ENCODE measurements around the gene MYRF. TPM values are rescaled to one million over a fixed set of nuclear protein-coding genes. Genes with fewer than 3 reads are reported as not detected.

Gene MYRF
- total RNA-seq, 3 donors from 2014 or later (not counting 1 experiment from before 2014, with no cell fraction given): 4.9 to 15.3 (median 7.3) TPM

GRCh38 chr11:61763930-61764605, 11.6 kb downstream of the MYRF start:
- H3K9me3 Mint-ChIP-seq: no peaks in the 10 kb centered on the region
- Histone ChIP-seq H3K4me1 (ENCODE audit: control insufficient read depth, insufficient read depth, low read length) (no peaks in the 10 kb centered on the region), H3K4me3 (ENCODE audit: low read length) (no peak overlapping the region), H3K9me3 (ENCODE audit: control insufficient read depth, insufficient read depth, low read length) (no peaks in the 10 kb centered on the region), H3K27me3 (ENCODE audit: control insufficient read depth, insufficient read depth, low read length) (no peaks in the 10 kb centered on the region), H3K36me3 (ENCODE audit: control insufficient read depth, insufficient read depth, low read length) (no peaks in the 10 kb centered on the region), H3K27ac (ENCODE audit: low read length) (no peak overlapping the region)
- intact Hi-C loops (cut with micrococcal nuclease): no loop called here
- H3K4me1 Mint-ChIP-seq: peaks cover 0 to 5% of the 10 kb centered on the region in 2 donors
- no peak overlapping the region for H3K4me3 Mint-ChIP-seq
- H3K36me3 Mint-ChIP-seq: no peaks in the 10 kb centered on the region
- 91% methylated on average over 23 of the region's 23 CpGs for WGBS (ENCODE audit: insufficient coverage)
- ATAC-seq (no peak), DNase-seq (no peak)
- no peak for TF ChIP-seq CTCF (IDR thresholded peaks at IDR 0.05)
- H3K27me3 Mint-ChIP-seq (ENCODE audit: low read depth in 2 of 2): peaks cover 0 to 3% of the 10 kb centered on the region in 2 donors
- no peak overlapping the region for H3K27ac Mint-ChIP-seq

DNA sequence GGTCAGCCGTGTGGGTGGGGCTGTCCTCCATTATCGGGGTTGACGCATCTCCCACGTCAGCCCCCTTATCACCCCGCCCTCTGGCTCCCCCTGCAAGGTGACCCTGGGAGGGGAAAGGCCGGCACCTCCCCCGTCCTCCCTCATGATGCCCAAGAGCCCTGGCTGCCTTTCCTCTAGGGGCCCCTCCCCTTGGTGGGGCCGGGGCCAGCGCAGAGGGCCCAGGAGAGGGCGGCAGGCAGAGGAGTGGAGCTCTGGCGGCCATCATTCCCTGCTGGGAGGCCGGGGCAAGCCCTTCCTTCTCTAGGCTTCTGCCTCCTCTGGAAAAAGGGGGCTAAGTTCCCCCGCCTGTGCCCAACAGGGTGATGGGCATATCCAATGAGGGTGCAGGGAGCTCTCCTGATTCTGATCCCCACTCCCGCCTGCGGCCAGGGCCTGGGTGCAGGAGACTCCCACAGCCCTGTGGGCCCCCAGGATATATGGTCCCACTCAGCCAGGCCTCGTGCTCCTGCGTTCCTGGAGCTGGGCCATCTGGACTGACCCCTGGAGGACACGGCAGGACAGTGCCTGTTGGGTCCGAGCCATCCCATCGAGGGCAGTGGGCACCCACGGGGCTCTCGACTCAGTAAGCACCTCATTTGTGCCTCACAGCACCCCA, 12.3 kb downstream of the MYRF start:
- ATAC-seq (no peak), DNase-seq (no peak)
- no peak overlapping the region for H3K4me3 Mint-ChIP-seq
- TF ChIP-seq CTCF (IDR thresholded peaks at IDR 0.05): no peak
- intact Hi-C loops (cut with micrococcal nuclease): no loop called here
- H3K27me3 Mint-ChIP-seq (ENCODE audit: low read depth in 2 of 2): peaks cover 0 to 3% of the 10 kb centered on the region in 2 donors
- H3K9me3 Mint-ChIP-seq: no peaks in the 10 kb centered on the region
- H3K27ac Mint-ChIP-seq: no peak overlapping the region
- Histone ChIP-seq H3K4me3 (ENCODE audit: low read length) (no peak overlapping the region), H3K9me3 (ENCODE audit: control insufficient read depth, insufficient read depth, low read length) (no peaks in the 10 kb centered on the region), H3K4me1 (ENCODE audit: control insufficient read depth, insufficient read depth, low read length) (no peaks in the 10 kb centered on the region), H3K27me3 (ENCODE audit: control insufficient read depth, insufficient read depth, low read length) (no peaks in the 10 kb centered on the region), H3K36me3 (ENCODE audit: control insufficient read depth, insufficient read depth, low read length) (no peaks in the 10 kb centered on the region), H3K27ac (ENCODE audit: low read length) (no peak overlapping the region)
- no peaks in the 10 kb centered on the region for H3K36me3 Mint-ChIP-seq
- peaks cover 0 to 5% of the 10 kb centered on the region in 2 donors for H3K4me1 Mint-ChIP-seq
- 85% methylated on average over 22 of the region's 22 CpGs for WGBS (ENCODE audit: insufficient coverage)

GRCh38 chr11:61765550-61766253, 13.3 kb downstream of the MYRF start:
- H3K36me3 Mint-ChIP-seq: no peaks in the 10 kb centered on the region
- peaks cover 0 to 3% of the 10 kb centered on the region in 2 donors for H3K27me3 Mint-ChIP-seq (ENCODE audit: low read depth in 2 of 2)
- Histone ChIP-seq H3K27ac (ENCODE audit: low read length) (no peak overlapping the region), H3K36me3 (ENCODE audit: control insufficient read depth, insufficient read depth, low read length) (no peaks in the 10 kb centered on the region), H3K27me3 (ENCODE audit: control insufficient read depth, insufficient read depth, low read length) (no peaks in the 10 kb centered on the region), H3K4me3 (ENCODE audit: low read length) (no peak overlapping the region), H3K9me3 (ENCODE audit: control insufficient read depth, insufficient read depth, low read length) (no peaks in the 10 kb centered on the region), H3K4me1 (ENCODE audit: control insufficient read depth, insufficient read depth, low read length) (no peaks in the 10 kb centered on the region)
- DNase-seq (no peak), ATAC-seq (no peak)
- 93% methylated on average over 26 of the region's 26 CpGs for whole genome bisulfite sequencing (ENCODE audit: insufficient coverage)
- intact Hi-C loops (cut with micrococcal nuclease): no loop called here
- TF ChIP-seq CTCF (IDR thresholded peaks at IDR 0.05): no peak
- H3K9me3 Mint-ChIP-seq: no peaks in the 10 kb centered on the region
- H3K4me3 Mint-ChIP-seq: no peak overlapping the region
- H3K4me1 Mint-ChIP-seq: peaks cover 0 to 5% of the 10 kb centered on the region in 2 donors
- H3K27ac Mint-ChIP-seq: no peak overlapping the region
